B cell (primary cell): Measurements from ENCODE around the gene ITGA3. TPM values are rescaled to one million over a fixed set of nuclear protein-coding genes. Genes with fewer than 3 reads are reported as not detected.
"Not testable (repeated sequence)": the region's sequence is repeated elsewhere in the genome, so short reads cannot be mapped to it uniquely, and the experiment has no call there.

Experiments
- ATAC-seq: fragments of 200-7000 bp; cut with Tn5 transposase; one replicate; pipeline ENCODE4 v1.10.0; 2021; ENCODE audit warnings: low read depth, mild to moderate bottlenecking, moderate number of reproducible peaks, moderate library complexity
- CTCF ChIA-PET: fragments of 350-600 bp; sonication (Branson Sonifier 250); formaldehyde crosslinking; loops from one replicate; lab custom pipeline; 2021; ENCODE audit warnings: antibody characterized with exemption, inconsistent platforms; lab: Charles Lee
- POLR2A ChIA-PET: fragments of 350-600 bp; sonication (Branson Sonifier 250); formaldehyde crosslinking; loops from one replicate; lab custom pipeline; 2021; ENCODE audit warnings: antibody characterized with exemption; lab: Charles Lee
- DNase-seq: peaks from one replicate; pipeline ENCODE4 v3.0.0; 2013
- H2AFZ ChIP-seq: 2 replicates; pipeline ENCODE4 v1.6.1; 2012; ENCODE audit warnings: mild to moderate bottlenecking, low read depth, low read length; ENCODE audit not compliant: insufficient read depth, poor library complexity, severe bottlenecking
- H3K27ac ChIP-seq, 2 donors: 1 replicate in 1 of 2; 2 replicates in 1 of 2; pipeline ENCODE4 v1.5.1; 2012 to 2013; ENCODE audit warnings: low read length in 2 of 2, mild to moderate bottlenecking in 2 of 2, moderate library complexity in 1 of 2
- H3K27me3 ChIP-seq, 4 experiments: fragments of 200-600 bp in 1 of 4; sonication (generic) in 1 of 4; replicated peaks in 1 of 4; 1 replicate in 2 of 4; 2 replicates in 2 of 4; pipeline versions ENCODE4 v1.6.1 to v1.7.0; 2013 to 2016; ENCODE audit warnings: low read length in 3 of 4, mild to moderate bottlenecking in 2 of 4, mixed read lengths in 1 of 4, moderate library complexity in 1 of 4; ENCODE audit not compliant: insufficient read depth in 4 of 4, control insufficient read depth in 3 of 4; ENCODE audit errors: control extremely low read depth in 1 of 4
- H3K36me3 ChIP-seq, 2 experiments: replicated peaks in 1 of 2; 1 replicate in 1 of 2; 2 replicates in 1 of 2; pipeline versions ENCODE4 v1.6.1 to v1.7.1; 2013; ENCODE audit warnings: low read length in 1 of 2; ENCODE audit not compliant: insufficient read depth in 2 of 2, control insufficient read depth in 1 of 2; ENCODE audit errors: control extremely low read depth in 1 of 2, extremely low read depth in 1 of 2
- H3K4me1 ChIP-seq, 2 donors: fragments of 200-600 bp in 1 of 2; sonication (generic) in 1 of 2; 1 replicate in 1 of 2; 2 replicates in 1 of 2; pipeline versions ENCODE4 v1.5.1 to v1.6.1; 2013 to 2017; ENCODE audit warnings: low read length in 2 of 2; ENCODE audit not compliant: control insufficient read depth in 2 of 2, insufficient read depth in 2 of 2
- H3K4me2 ChIP-seq: replicated peaks from 2 replicates; pipeline ENCODE3; 2012; ENCODE audit warnings: mild to moderate bottlenecking, low read depth, low read length; ENCODE audit not compliant: poor library complexity, severe bottlenecking
- H3K4me3 ChIP-seq, 5 experiments: fragments of 200-600 bp in 1 of 5; sonication (generic) in 1 of 5; 1 replicate in 3 of 5; 2 replicates in 2 of 5; pipeline versions ENCODE4 v1.5.1 to v1.7.0; 2011 to 2016; ENCODE audit warnings: low read length in 4 of 5, mild to moderate bottlenecking in 4 of 5, low read depth in 2 of 5, control low read depth in 1 of 5, moderate library complexity in 1 of 5; ENCODE audit not compliant: insufficient read depth in 1 of 5; ENCODE audit errors: control extremely low read depth in 1 of 5, extremely low read depth in 1 of 5
- H3K79me2 ChIP-seq: fragments of 200-600 bp; sonication (generic); one replicate; pipeline ENCODE4 v1.6.0; 2016; ENCODE audit warnings: low read length; ENCODE audit not compliant: control insufficient read depth, insufficient read depth
- H3K9ac ChIP-seq: fragments of 200-600 bp; sonication (generic); 2 replicates; pipeline ENCODE4 v1.6.1; 2017; ENCODE audit warnings: mild to moderate bottlenecking, low read length, moderate library complexity
- H3K9me3 ChIP-seq, 3 donors: one replicate each; pipeline versions ENCODE4 v1.6.1 to v1.7.1; 2013; ENCODE audit warnings: low read length in 2 of 3; ENCODE audit not compliant: control insufficient read depth in 2 of 3, insufficient read depth in 1 of 3; ENCODE audit errors: control extremely low read depth in 1 of 3
- H4K20me1 ChIP-seq: 2 replicates; pipeline ENCODE4 v1.6.0; 2012; ENCODE audit warnings: mild to moderate bottlenecking, low read length; ENCODE audit not compliant: insufficient read depth, control insufficient read depth, poor library complexity, severe bottlenecking
- H3K27ac Mint-ChIP-seq: one replicate; pipeline ENCODE4 v1.8.0; 2021; ENCODE audit warnings: mixed read lengths
- H3K27me3 Mint-ChIP-seq: one replicate; pipeline ENCODE4 v1.8.0; 2021; ENCODE audit warnings: mixed read lengths
- H3K4me1 Mint-ChIP-seq: one replicate; pipeline ENCODE4 v1.8.0; 2021; ENCODE audit warnings: mixed read lengths
- H3K4me3 Mint-ChIP-seq: one replicate; pipeline ENCODE4 v1.8.0; 2021; ENCODE audit warnings: mixed read lengths
- H3K9me3 Mint-ChIP-seq: one replicate; pipeline ENCODE4 v1.8.0; 2022; ENCODE audit warnings: mixed read lengths; ENCODE audit not compliant: insufficient read depth
- CTCF ChIP-seq: fragments of 200-600 bp; IDR thresholded peaks from one replicate; pipeline ENCODE4 v1.8.0; 2022; ENCODE audit warnings: antibody characterized with exemption, mild to moderate bottlenecking
- EZH2 ChIP-seq: IDR thresholded peaks from 2 replicates; pipeline ENCODE4 v1.6.1; 2012; ENCODE audit warnings: borderline replicate concordance, low read depth, mild to moderate bottlenecking, moderate library complexity, low read length; ENCODE audit not compliant: insufficient read depth, poor library complexity, severe bottlenecking
- WGBS: methylation state at CpG from one replicate; pipeline ENCODE4 v1.1.5; 2013; ENCODE audit warnings: missing lambda C conversion rate; ENCODE audit not compliant: insufficient coverage; 5-methylcytosine and 5-hydroxymethylcytosine counted together
- intact Hi-C: fragments of 100-400 bp; cut with micrococcal nuclease; formaldehyde crosslinking; loops from one replicate; pipeline ENCODE4 v1.10.0; 2022
- polyA plus RNA-seq: library from polyadenylated mRNA; depleted of rRNA; stranded (reverse); fragments of >200 nt; gene quantifications from 2 replicates; pipeline ENCODE4 v1.2.3, GENCODE V29; 2012
- total RNA-seq, 2 donors: library from RNA; stranded (reverse); fragments of 120-200 nt in 1 of 2; gene quantifications; 1 replicate in 1 of 2; 2 replicates in 1 of 2; pipeline versions ENCODE4 v1.2.3 to v1.2.4, GENCODE V29; 2013 to 2022

Gene ITGA3
- total and polyA plus RNA-seq, 2 donors (not counting 1 experiment from before 2014, with no cell fraction given): 11.9 to 13.3 TPM

- ATAC-seq: no peak
- POLR2A ChIA-PET: no interaction called here
- Histone ChIP-seq H2AFZ (no peak overlapping the region), H3K79me2 (no peaks in the 10 kb centered on the region), H3K4me2 (no peak overlapping the region), H3K36me3 (no peaks in the 10 kb centered on the region), H3K9me3 (no peaks in the 10 kb centered on the region), H3K4me3 (no peak overlapping the region), H3K27ac (no peak overlapping the region), H4K20me1 (no peaks in the 10 kb centered on the region), H3K9ac (no peak overlapping the region), H3K4me1 (peaks cover 8 to 15% of the 10 kb centered on the region in 2 donors), H3K27me3 (peaks cover 0 to 42% (median 3%) of the 10 kb centered on the region in 4 experiments)
- TF ChIP-seq EZH2 (no peak), CTCF (no peak)
- CTCF ChIA-PET: interaction anchor here (2.1 kb wide), 1 partner anchor 26 kb away, joined by 8 read pairs; no protein-coding TSS in a partner anchor
- Mint-ChIP-seq H3K4me1 (peaks cover 14% of the 10 kb centered on the region), H3K9me3 (no peaks in the 10 kb centered on the region), H3K4me3 (no peak overlapping the region), H3K27ac (no peak overlapping the region), H3K27me3 (peaks cover 20% of the 10 kb centered on the region)
- DNase-seq: no peak
- intact Hi-C loops: no loop called here
- WGBS: 97% methylated on average over 8 of the region's 9 CpGs
Observed at GRCh38 chr17:50060951-50061712, 5.2 kb downstream of the ITGA3 start.

- H4K20me1 ChIP-seq, DNase-seq, ATAC-seq, H3K9me3 ChIP-seq, CTCF ChIA-PET, H3K4me3 ChIP-seq, H3K9ac ChIP-seq, H3K4me3 Mint-ChIP-seq, H3K27ac Mint-ChIP-seq, H3K4me2 ChIP-seq, H3K36me3 ChIP-seq, H3K79me2 ChIP-seq, H3K27ac ChIP-seq, POLR2A ChIA-PET, H3K9me3 Mint-ChIP-seq, H2AFZ ChIP-seq, intact Hi-C loops: not testable (repeated sequence)
- Histone ChIP-seq H3K4me1 (peaks cover 8 to 13% of the 10 kb centered on the region in 2 donors), H3K27me3 (peaks cover 0 to 38% (median 3%) of the 10 kb centered on the region in 4 experiments)
- Mint-ChIP-seq H3K27me3 (peaks cover 20% of the 10 kb centered on the region), H3K4me1 (peaks cover 11% of the 10 kb centered on the region)
- 94% methylated on average over 9 of the region's 10 CpGs for WGBS
Observed at GRCh38 chr17:50061713-50062045, 5.8 kb downstream of the ITGA3 start.
